HG02884 (cell line): ENCODE results near the gene CCDC141.
A peak's percentile ranks its signal among the peaks of the same experiment; 100 is the strongest.
"Not testable (repeated sequence)": the region's sequence is repeated elsewhere in the genome, so short reads cannot be mapped to it uniquely, and the experiment has no call there.

Experiments
- ATAC-seq: cut with Tn5 transposase; IDR thresholded peaks from one replicate; pipeline ENCODE4 v1.9.1; 2021; ENCODE audit warnings: mild to moderate bottlenecking, moderate library complexity; ENCODE audit not compliant: unreplicated experiment

The CCDC141 gene, protein sequence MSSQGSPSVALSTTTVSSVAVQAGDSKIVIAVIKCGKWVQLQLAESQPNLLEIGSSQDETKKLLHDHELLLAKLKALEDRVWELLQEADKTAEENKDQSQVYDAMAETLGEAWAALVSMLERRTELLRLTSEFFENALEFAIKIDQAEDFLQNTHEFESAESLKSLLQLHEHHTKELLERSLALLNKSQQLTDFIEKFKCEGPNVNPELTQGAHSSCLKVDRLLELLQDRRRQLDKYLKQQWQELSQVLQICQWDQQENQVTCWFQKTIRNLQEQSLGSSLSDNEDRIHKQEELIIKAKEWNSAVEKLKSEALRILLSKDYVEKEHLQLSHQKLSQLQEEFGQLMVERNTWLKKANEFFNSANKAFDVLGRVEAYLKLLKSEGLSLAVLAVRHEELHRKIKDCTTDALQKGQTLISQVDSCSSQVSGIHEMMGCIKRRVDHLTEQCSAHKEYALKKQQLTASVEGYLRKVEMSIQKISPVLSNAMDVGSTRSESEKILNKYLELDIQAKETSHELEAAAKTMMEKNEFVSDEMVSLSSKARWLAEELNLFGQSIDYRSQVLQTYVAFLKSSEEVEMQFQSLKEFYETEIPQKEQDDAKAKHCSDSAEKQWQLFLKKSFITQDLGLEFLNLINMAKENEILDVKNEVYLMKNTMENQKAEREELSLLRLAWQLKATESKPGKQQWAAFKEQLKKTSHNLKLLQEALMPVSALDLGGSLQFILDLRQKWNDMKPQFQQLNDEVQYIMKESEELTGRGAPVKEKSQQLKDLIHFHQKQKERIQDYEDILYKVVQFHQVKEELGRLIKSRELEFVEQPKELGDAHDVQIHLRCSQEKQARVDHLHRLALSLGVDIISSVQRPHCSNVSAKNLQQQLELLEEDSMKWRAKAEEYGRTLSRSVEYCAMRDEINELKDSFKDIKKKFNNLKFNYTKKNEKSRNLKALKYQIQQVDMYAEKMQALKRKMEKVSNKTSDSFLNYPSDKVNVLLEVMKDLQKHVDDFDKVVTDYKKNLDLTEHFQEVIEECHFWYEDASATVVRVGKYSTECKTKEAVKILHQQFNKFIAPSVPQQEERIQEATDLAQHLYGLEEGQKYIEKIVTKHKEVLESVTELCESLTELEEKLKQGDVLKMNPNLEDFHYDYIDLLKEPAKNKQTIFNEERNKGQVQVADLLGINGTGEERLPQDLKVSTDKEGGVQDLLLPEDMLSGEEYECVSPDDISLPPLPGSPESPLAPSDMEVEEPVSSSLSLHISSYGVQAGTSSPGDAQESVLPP (N-terminal part only)

DNA sequence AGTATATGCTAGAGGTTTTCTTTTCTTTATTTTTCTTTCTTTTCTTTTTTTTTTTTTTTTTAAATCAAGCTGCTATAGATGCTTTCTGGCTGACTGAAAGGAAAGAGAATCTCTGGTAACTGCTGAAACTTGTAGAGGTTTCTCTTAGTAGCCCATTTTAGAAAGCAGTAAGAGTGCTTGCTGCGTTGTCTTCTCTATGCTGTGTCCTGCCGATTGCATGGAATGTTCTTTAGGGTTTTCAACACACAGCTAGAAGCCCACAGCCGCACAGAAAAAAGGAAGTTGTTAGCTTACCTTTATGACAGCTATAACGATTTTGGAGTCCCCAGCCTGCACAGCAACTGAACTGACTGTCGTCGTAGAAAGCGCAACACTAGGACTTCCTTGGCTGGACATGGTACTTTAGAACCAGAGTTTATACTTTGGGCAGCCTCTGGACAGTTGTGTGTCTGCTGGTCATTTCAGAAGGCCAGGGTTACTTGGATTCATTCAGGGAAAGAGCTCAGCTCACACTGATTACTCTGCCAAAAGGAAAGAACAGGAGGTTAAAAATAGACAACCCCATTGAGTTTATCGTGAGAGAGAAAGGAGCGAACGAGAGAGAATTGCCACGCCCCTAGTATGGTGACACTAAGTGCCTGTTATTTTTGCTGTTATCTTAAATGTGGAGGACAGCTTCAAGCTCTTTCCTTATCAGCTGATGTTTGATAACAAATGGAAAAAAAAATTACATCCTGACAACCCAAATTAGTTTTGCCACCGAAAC lies at the start of gene CCDC141:
Gene CCDC141 (minus strand): TSS at position 592 of the 766 bp plus-strand sequence. CDS start 196 bp downstream, at position 396.
- peak; percentile 73 for ATAC-seq

DNA sequence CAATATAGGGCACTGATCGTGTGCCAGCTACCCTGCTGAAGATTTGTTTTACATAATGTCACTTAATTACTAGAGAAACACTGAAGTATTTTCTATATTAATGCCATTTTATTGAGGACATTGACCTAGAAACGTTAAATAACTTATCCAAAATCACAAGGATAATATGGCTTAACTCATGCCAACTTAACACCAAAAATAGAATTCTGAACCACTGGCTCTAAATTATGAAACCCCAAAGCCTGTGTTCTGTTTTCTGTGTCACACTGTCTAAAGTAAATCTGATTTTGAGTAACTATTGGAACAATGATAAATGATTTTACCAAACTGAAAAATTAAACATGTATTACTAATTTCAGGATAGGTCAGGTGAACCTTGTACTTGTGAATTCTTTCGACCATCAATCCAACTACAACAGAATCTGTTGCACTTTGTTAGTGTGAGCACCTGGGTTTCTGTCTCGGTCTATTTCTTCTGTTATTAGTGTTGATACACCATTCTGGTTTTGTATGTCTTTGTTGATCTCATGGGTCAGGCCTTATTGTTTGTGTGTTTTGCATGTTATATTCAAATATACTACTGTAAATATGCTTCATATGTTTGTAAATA lies 48.2 kb upstream of the CCDC141 start:
- no peak for ATAC-seq

DNA sequence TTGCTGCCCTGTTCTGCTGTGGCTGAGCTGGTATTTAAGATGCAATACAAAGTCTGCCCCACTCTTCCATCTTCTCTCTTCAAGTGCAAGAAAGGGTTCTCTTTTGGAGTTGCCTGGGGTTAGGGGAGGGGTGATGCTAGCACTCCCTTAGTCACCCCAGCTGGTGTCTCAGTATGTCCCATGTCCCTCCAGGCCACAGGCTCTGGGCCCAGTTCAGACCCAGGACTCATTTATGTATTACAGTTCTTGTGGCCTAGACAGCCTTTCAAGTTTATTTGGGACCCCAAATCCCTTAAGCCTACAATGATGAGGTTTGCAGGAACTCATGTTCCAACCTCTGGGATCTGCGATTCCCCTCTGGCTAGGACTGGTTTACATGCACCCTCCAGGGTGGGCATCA lies 47.2 kb upstream of the CCDC141 start:
- ATAC-seq: no peak

DNA sequence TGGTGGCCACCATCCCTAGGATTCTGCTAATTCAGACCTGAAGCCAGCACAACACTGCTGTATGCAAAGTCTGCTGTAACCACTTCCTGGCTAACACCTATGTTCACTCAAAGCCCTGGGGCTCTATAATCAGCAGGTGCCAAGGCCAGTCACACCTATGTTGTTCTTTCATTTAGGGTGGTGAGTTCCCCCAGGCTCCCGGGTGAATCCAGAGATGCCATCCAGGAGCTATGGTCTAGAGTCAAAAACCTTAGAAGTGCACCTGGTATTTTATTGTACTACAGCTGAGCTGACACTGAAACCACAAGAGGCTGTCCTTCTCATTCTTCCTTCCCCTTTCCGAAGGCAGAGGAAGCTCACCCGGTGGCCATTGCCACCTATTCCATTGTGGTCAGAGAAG lies 46.2 kb upstream of the CCDC141 start:
- ATAC-seq: peak; percentile 94

DNA sequence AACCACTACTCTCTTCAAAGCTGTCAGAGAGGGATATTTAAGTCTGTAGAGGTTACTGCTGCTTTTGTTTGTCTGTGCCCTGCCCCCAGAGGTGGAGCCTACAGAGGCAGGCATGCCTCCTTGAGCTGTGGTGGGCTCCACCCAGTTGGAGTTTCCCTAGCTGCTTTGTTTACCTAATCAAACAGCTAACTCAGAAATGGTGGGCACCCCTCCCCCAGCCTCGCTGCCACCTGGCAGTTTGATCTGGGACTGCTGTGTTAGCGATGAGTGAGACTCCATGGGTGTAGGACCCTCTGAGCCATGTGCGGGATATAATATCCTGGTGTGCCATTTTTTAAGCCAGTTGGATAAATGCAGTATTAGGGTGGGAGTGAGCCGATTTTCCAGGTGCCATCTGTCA lies 43.0 kb upstream of the CCDC141 start:
- ATAC-seq: not testable (repeated sequence)

DNA sequence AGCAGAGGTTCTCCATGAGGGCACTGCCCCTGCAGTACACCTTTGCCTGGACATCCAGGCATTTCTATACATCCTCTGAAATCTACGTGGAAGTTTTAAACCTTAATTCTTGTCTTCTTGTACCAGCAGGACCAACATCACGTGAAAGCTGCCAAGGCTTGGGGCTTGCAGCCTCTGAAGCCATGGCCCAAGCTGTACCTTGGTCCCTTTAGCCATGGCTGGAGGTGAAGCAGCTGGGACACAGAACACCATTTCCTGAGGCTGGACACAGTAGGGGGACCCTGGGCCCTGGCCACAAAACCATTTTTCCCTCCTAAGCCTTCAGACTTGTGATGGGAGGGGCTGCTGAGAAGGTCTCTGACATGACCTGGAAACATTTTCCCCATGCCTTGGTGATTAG lies 32.8 kb upstream of the CCDC141 start:
- ATAC-seq: no peak

DNA sequence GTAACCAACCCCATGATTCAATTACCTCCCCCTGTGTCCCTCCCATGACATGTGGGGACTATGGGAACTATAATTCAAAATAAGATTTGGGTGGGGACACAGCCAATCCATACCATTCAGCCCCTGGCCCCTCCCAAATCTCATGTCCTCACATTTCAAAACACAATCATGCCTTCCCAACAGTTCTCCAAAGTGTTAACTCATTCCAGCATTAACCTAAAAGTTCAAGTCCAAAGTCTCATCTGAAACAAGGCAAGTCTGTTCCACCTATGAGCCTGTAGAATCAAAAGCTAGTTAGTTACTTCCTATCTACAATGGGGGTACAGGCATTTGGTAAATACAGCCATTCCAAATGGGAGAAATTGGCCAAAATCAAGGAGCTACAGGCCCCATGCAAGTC lies 32.0 kb upstream of the CCDC141 start:
- no peak for ATAC-seq

DNA sequence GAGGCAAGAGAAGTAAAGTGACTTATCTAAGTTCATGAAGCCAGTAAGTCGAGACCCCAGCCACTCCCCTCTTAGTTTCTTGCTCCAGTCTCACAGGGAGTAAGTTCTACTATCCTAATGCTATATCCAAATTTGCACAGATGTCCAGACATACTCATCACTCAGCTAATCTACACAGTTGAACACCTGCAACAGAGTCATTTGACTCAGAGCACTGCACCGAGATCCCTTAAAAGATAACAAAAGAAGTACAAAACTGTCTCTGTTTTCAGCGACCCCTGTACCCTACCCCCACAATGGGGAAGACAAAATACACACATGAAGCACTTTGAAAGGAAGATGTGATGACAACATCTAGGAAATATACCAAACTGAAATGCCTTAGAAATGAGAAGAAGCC lies 22.6 kb upstream of the CCDC141 start:
- no peak for ATAC-seq

DNA sequence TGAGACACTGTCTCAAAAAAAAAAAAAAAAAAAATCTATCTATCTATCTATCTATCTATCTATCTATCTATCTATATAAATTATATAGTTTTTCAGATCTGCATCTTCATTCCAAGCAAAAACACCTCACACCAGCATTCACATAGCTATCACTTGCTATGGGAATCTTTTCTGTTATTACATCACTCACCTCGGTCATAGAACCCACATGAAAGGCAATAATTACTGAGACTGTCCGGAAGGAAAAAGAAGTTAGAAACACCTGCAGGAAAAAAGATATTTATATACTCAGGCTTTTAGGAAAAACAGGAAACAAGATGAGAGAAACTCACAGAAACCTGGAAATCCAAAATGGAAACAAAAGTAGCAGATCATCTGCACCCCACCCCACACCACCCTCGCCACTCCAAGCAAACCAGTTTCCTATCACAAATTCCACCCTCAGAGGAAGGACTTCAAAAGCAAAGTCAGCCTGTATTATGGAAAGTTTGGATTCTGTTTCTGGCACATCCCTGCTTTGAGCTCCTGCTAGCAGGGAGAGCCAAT lies 21.9 kb upstream of the CCDC141 start:
- ATAC-seq: no peak

DNA sequence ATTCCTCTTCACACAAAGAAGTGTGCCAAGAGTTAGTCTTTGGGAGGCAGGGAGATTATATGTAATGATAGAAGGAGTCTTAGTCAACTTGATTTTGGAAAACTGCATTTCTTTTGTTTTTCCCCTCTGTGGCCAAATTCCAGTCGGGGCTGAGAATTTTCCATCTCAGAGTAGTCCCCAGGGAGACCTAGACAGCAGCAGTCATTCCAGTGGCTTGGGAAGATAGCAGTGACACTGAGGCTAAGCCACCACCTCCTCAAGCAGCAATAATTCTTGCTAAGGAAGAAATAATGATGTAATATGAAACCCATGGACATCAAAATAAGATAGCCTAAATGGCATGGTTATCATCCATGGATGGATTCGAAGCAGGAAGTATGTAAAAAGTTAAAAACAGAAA lies 21.0 kb upstream of the CCDC141 start:
- no peak for ATAC-seq

DNA sequence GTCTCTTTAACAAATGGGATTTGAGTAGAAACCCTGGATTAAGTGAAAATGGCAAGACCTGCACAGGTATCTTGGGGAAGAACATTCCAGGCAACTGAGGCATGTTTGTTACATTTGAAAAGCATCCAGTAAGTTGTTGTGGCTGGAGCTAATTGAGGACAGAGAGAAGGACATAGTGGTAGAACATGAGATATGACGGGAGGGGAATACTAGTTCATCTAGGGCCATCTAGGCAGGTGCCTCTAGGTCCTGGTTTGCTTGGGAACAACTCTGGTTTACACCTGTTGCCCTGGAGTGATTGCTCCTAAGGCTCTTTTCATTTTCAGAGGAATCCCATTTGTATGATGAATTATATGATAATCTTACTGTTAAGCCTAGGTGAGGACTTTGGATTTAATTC lies 19.7 kb upstream of the CCDC141 start:
- no peak for ATAC-seq

DNA sequence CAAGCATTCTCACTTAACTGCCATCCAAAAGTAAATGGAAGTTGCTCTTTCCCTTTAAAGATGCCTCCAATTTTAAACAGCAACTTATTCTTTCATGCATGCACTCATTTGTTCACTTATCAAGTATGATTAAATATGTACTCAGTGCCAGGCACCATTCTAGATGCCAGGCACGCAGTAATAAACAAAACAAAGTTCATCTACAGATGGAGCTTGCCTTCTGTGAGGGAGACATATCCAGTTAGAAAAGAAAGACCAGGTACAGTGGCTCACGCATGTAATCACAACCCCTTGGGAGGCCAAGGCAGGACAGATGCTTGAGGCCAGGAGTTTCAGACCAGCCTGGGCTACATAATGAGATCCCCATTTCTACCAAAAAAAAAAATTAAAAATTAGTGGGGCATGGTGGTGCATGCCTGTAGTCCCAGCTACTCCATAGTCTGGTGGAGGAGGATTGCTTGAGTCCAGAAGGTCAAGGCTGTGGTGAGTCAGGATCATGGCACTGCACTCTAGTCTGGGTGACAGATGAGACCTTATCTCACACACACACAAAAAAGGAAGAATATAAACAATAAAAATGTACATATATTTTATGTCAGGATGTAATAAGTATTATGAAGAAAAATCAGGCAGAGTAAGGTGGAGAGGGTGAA lies 19.2 kb upstream of the CCDC141 start:
- ATAC-seq: no peak

DNA sequence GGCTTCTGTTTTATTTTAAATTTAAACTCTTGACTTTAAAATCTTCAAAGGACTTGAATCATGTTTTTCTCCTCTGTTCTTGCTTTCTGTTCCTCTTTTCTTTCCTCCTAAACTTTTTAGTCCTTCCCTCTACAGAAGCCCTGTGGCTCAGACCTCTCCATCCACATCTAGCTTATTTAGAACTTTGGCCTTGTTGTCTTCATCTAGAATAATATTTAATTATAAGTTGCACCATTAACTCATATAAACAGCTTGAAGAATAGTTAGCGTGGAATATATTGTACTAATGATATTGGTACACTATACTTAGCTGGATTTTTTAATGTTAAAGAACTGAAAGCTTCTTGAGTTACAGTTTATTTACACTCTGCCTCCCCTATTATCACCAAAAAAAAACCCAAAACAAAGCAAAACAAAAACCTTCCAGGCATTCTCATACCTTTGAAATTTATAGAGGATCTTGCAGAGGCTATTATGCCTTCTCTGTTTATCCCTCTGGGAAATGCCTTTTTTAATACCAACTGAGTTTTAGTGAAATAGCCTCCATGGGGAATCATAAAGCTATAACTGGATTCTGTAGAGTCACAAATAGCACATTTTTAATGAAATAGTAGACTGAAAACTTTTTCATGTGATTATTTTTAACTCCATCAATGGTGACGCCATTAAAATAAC lies 9.2 kb upstream of the CCDC141 start:
- peak; percentile 72 for ATAC-seq

DNA sequence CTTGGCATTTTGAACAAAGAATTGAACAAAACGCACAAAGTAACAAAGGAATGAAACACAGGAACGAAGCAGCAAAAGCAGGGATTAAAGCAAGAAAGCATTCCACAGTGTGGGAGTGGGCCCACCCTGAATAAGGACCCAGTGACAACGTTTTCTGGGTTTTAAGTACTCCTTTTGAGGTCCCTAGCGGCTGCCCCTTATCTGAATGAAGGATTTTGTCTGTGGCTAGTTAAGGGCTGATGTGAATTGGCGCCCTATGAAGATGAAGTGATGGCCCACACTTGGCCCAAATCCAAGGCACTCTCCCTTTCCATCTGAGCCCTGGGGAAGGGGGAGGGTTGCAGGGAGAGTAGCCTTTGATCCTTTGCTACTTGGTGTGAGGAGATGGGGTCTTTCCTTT lies 7.8 kb upstream of the CCDC141 start:
- no peak for ATAC-seq

DNA sequence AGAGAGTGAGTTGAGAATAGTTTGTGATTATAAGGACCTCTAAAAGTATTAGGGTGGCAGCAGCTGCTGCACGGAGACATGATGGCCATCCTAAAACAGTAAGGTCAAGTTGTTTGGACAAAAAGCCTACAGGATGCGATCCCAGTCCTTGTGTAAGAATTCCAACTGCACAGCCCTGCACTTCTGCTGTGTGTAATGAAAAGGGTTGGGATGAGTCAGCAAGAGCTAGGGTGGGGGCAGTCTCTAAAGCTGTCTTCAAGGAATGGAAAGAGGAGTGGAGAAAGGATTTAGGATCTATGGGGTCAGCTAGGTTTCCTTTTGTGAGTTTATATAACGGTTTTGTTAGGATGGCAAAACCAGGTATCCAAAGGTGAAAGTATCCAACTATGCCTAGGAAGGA lies 3.6 kb upstream of the CCDC141 start:
- ATAC-seq: not testable (repeated sequence)

DNA sequence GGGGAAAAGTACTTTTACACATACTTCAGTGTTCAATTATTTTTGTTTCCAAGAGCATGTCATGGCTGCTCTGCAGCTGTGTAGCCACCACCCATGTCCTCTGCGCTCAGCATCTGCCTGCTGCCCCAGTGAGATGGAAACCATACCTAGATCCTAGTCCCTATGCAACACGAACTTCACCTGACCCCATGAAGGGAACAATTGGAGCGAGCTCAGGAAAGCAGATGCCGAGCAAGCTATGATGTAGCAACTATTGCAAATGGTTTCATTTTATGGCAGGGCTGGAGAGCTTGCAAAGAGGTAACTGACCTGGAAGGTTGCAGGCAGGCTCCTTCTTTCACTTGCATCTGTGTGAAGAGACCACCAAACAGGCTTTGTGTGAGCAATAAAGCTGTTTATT lies 1.3 kb upstream of the CCDC141 start:
- no peak for ATAC-seq

DNA sequence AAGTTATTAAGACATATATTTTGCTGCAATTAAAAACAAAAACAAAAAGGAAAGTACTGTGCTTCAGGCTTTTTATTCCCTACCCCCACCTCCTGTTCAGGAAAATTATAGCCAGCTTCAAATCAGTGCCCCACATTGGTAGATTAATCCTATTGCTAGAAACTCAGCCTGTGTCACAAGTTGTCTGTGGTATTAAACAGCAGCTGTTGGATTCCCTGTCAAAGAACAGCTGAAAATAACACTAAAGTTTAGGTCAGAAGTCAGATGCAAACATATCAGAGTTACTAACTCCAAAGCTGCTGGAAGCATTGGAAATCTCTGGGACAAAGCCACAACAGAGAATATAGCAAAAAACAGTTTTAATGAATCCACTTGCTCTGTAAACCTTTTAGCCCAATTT lies 818 bp upstream of the CCDC141 start:
- no peak for ATAC-seq

DNA sequence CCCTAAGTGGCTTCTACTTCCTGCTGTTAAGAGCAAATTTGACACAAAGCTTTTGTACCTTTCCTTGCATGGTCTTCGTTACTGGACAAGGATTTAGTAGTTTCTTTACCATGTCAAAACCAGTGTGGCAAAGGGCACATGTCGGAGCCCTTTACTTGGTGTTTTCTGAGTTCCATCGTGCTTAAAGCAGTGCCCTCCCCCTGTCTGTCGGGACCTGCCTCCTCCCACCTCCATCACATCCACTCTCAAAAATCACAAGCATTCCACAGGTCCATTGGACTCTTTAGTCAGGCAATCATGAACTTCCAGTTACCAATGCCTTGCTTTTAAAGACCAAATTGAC lies 763 bp downstream of the CCDC141 start:
- peak; percentile 44 for ATAC-seq

DNA sequence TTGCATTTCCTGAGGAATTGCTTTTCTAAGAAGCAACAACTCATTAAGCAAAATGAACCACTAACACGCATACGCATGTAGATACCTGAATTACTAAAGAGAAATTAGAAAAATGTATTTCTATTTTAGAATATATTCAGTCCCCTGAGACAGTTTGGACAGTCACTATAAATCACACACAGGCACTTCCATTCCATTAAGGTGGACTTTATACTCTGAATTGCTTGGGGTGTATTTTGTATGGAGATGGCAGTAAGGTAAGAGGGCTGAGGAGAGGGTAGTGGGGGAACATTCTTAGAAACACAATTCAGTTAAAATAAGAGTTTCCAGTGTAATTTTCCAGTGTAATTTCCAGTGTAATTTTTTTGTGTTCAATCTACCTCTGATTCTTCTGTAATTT lies 1.8 kb downstream of the CCDC141 start:
- ATAC-seq: no peak
